Kidney epithelial cell (primary cell): ENCODE results near the gene LRP8. TPM values are rescaled to one million over a fixed set of nuclear protein-coding genes. Genes with fewer than 3 reads are reported as not detected.

ENCODE experiments used
- DNase-seq: peaks from one replicate; pipeline ENCODE4 v3.0.0-alpha.2; 2010; ENCODE audit warnings: low read depth
- H3K27me3 ChIP-seq: 2 replicates; pipeline ENCODE4 v1.6.0; 2011; ENCODE audit warnings: low read length; ENCODE audit not compliant: control insufficient read depth, insufficient read depth
- H3K36me3 ChIP-seq: 2 replicates; pipeline ENCODE4 v1.5.1; 2011; ENCODE audit warnings: low read length; ENCODE audit not compliant: control insufficient read depth, insufficient read depth
- H3K4me3 ChIP-seq: 2 replicates; pipeline ENCODE4 v1.5.1; 2011; ENCODE audit warnings: low read depth, mild to moderate bottlenecking, control low read depth, low read length
- total RNA-seq: library from RNA; depleted of rRNA; stranded (reverse); fragments of >200 nt; gene quantifications from 2 replicates; pipeline ENCODE4 v1.2.3, GENCODE V29; 2015
- TF ChIP-seq, protein P1 (sequence below): IDR thresholded peaks from 2 replicates; pipeline ENCODE4 v1.5.1; 2011; ENCODE audit warnings: mild to moderate bottlenecking, moderate library complexity, low read length, control low read depth, inconsistent platforms; ENCODE audit not compliant: insufficient read depth, poor library complexity, severe bottlenecking

Gene LRP8
- total RNA-seq, 1 donor from 2014 or later: 7.5 TPM

DNA sequence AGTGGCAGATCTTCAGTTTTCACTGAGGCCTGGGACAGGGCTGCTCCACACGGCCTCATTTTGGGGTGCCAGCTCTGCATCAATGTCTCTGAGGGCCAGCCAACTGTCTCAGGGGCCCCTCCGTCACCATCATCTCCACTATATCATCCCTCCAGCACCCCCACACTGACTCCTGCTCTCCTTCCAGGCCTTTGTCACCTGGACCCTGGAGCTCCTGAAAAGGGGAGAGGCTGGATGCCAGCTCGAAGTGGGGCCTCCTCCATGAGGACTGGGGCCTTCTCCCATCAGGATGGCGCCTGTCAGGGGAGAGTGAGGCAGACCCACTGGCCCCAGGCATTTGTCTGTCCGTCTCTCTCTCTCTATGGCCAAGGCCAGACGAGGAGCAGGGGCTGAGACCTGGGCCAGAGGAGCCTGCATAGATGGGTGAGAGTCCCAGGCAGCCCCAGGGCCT lies 44.7 kb upstream of the LRP8 start:
- no peak for DNase-seq
- no peaks in the 10 kb centered on the region for H3K36me3 ChIP-seq
- TF ChIP-seq, protein P1, sequence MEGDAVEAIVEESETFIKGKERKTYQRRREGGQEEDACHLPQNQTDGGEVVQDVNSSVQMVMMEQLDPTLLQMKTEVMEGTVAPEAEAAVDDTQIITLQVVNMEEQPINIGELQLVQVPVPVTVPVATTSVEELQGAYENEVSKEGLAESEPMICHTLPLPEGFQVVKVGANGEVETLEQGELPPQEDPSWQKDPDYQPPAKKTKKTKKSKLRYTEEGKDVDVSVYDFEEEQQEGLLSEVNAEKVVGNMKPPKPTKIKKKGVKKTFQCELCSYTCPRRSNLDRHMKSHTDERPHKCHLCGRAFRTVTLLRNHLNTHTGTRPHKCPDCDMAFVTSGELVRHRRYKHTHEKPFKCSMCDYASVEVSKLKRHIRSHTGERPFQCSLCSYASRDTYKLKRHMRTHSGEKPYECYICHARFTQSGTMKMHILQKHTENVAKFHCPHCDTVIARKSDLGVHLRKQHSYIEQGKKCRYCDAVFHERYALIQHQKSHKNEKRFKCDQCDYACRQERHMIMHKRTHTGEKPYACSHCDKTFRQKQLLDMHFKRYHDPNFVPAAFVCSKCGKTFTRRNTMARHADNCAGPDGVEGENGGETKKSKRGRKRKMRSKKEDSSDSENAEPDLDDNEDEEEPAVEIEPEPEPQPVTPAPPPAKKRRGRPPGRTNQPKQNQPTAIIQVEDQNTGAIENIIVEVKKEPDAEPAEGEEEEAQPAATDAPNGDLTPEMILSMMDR: no peak
- peaks cover 10% of the 10 kb centered on the region for H3K27me3 ChIP-seq
- no peak overlapping the region for H3K4me3 ChIP-seq

GRCh38 chr1:53371851-53372250 lies 44.0 kb upstream of the LRP8 start:
- TF ChIP-seq, protein P1: no peak
- no peak overlapping the region for H3K4me3 ChIP-seq
- no peaks in the 10 kb centered on the region for H3K36me3 ChIP-seq
- no peak for DNase-seq
- H3K27me3 ChIP-seq: peaks cover 10% of the 10 kb centered on the region

- no peaks in the 10 kb centered on the region for H3K36me3 ChIP-seq
- no peak overlapping the region for H3K4me3 ChIP-seq
- peaks cover 10% of the 10 kb centered on the region for H3K27me3 ChIP-seq
- TF ChIP-seq, protein P1: no peak
- DNase-seq: no peak
Measured at GRCh38 chr1:53371121-53371666, 43.3 kb upstream of the LRP8 start.

GRCh38 chr1:53370369-53370961 lies 42.6 kb upstream of the LRP8 start:
- Histone ChIP-seq H3K4me3 (no peak overlapping the region), H3K36me3 (no peaks in the 10 kb centered on the region), H3K27me3 (peaks cover 10% of the 10 kb centered on the region)
- no peak for DNase-seq
- TF ChIP-seq, protein P1: no peak

- Histone ChIP-seq H3K36me3 (no peaks in the 10 kb centered on the region), H3K27me3 (peaks cover 10% of the 10 kb centered on the region), H3K4me3 (no peak overlapping the region)
- no peak for DNase-seq
- TF ChIP-seq, protein P1: no peak
Measured at GRCh38 chr1:53369761-53370160, 41.9 kb upstream of the LRP8 start.
